TTC549 (cell line): ENCODE results near the gene CROCC2.

ENCODE experiments used
- FAIRE-seq: peaks from 2 replicates; lab custom pipeline; 2012; peaks lifted over from hg19 to GRCh38; lab: Jason Lieb, UNC

The CROCC2 gene

GRCh38 chr2:241018051-241018891 is 112.1 kb downstream of the CROCC2 start:
- no peak for FAIRE-seq

GRCh38 chr2:241019441-241020139 is 113.5 kb downstream of the CROCC2 start:
- FAIRE-seq, result no peak

- FAIRE-seq, result no peak
Observed at GRCh38 chr2:241020201-241020600, 114.1 kb downstream of the CROCC2 start.

- FAIRE-seq, result no peak
Observed at GRCh38 chr2:241020629-241021190, 114.6 kb downstream of the CROCC2 start.

- no peak for FAIRE-seq
Observed at GRCh38 chr2:241025639-241026038, 119.5 kb downstream of the CROCC2 start.

- no peak for FAIRE-seq
Observed at GRCh38 chr2:241029599-241030332, 123.6 kb downstream of the CROCC2 start.

- no peak for FAIRE-seq
Observed at GRCh38 chr2:241030333-241030680, 124.2 kb downstream of the CROCC2 start.

GRCh38 chr2:241030883-241031282 is 124.7 kb downstream of the CROCC2 start:
- no peak for FAIRE-seq

- FAIRE-seq, result no peak
Observed at GRCh38 chr2:241031436-241032165, 125.5 kb downstream of the CROCC2 start.

GRCh38 chr2:241033336-241033987 is 127.3 kb downstream of the CROCC2 start:
- no peak for FAIRE-seq

- no peak for FAIRE-seq
Observed at GRCh38 chr2:241033994-241034393, 127.9 kb downstream of the CROCC2 start.

GRCh38 chr2:241034490-241035141 is 128.5 kb downstream of the CROCC2 start:
- no peak for FAIRE-seq

- FAIRE-seq, result no peak
Observed at GRCh38 chr2:241035142-241035817, 129.1 kb downstream of the CROCC2 start.

GRCh38 chr2:241035818-241036396 is 129.8 kb downstream of the CROCC2 start:
- no peak for FAIRE-seq

GRCh38 chr2:241036397-241036963 is 130.3 kb downstream of the CROCC2 start:
- FAIRE-seq, result no peak

- FAIRE-seq, result no peak
Observed at GRCh38 chr2:241036964-241037421, 130.9 kb downstream of the CROCC2 start.

- no peak for FAIRE-seq
Observed at GRCh38 chr2:241037498-241037897, 131.4 kb downstream of the CROCC2 start.

GRCh38 chr2:241038374-241039180 is 132.4 kb downstream of the CROCC2 start:
- FAIRE-seq, result no peak

GRCh38 chr2:241039416-241039815 is 133.3 kb downstream of the CROCC2 start:
- FAIRE-seq, result no peak
